ENCODE data around the gene FSTL4.

The FSTL4 gene

GRCh38 chr5:133643365-133643764 is 31.0 kb upstream of the FSTL4 start:
- Histone ChIP-seq H2AFZ (ENCODE audit: low read depth) (no peak overlapping the region), H4K20me1 (ENCODE audit: insufficient read depth) (no peaks in the 10 kb centered on the region), H3K79me2 (ENCODE audit: insufficient read depth, low read depth) (no peaks in the 10 kb centered on the region), H3K4me2 (no peak overlapping the region), H3K27me3 (ENCODE audit: insufficient read depth, low read depth) (no peaks in the 10 kb centered on the region), H3K27ac (no peak overlapping the region), H3K4me3 (IDR thresholded peaks at IDR 0.05; ENCODE audit: insufficient read depth, low read depth, low read length) (no peak overlapping the region), H3K4me1 (ENCODE audit: low read depth, poor library complexity, severe bottlenecking) (no peaks in the 10 kb centered on the region), H3K36me3 (ENCODE audit: insufficient read depth) (no peaks in the 10 kb centered on the region), H3K9ac (no peak overlapping the region)
- TF ChIP-seq CTCF (conservative IDR thresholded peaks at IDR 0.05; ENCODE audit: low read depth, low read length), result no peak

- H3K79me2 ChIP-seq (ENCODE audit: insufficient read depth, low read depth), result no peaks in the 10 kb centered on the region
- no peak overlapping the region for H3K4me2 ChIP-seq
- no peak overlapping the region for H2AFZ ChIP-seq (ENCODE audit: low read depth)
- no peaks in the 10 kb centered on the region for H4K20me1 ChIP-seq (ENCODE audit: insufficient read depth)
- no peak overlapping the region for H3K27ac ChIP-seq
- H3K4me3 ChIP-seq (IDR thresholded peaks at IDR 0.05; ENCODE audit: insufficient read depth, low read depth, low read length), result no peak overlapping the region
- H3K27me3 ChIP-seq (ENCODE audit: insufficient read depth, low read depth), result no peaks in the 10 kb centered on the region
- H3K9ac ChIP-seq, result no peak overlapping the region
- TF ChIP-seq CTCF (conservative IDR thresholded peaks at IDR 0.05; ENCODE audit: low read depth, low read length), result no peak
- H3K36me3 ChIP-seq (ENCODE audit: insufficient read depth), result no peaks in the 10 kb centered on the region
- H3K4me1 ChIP-seq (ENCODE audit: low read depth, poor library complexity, severe bottlenecking), result no peaks in the 10 kb centered on the region
Observed at GRCh38 chr5:133642153-133642722, 29.9 kb upstream of the FSTL4 start.

GRCh38 chr5:133641683-133642082 is 29.3 kb upstream of the FSTL4 start:
- no peak overlapping the region for H3K4me2 ChIP-seq
- H3K4me3 ChIP-seq (IDR thresholded peaks at IDR 0.05; ENCODE audit: insufficient read depth, low read depth, low read length), result no peak overlapping the region
- H2AFZ ChIP-seq (ENCODE audit: low read depth), result no peak overlapping the region
- no peaks in the 10 kb centered on the region for H3K4me1 ChIP-seq (ENCODE audit: low read depth, poor library complexity, severe bottlenecking)
- H3K27me3 ChIP-seq (ENCODE audit: insufficient read depth, low read depth), result no peaks in the 10 kb centered on the region
- H4K20me1 ChIP-seq (ENCODE audit: insufficient read depth), result no peaks in the 10 kb centered on the region
- H3K27ac ChIP-seq, result no peak overlapping the region
- H3K36me3 ChIP-seq (ENCODE audit: insufficient read depth), result no peaks in the 10 kb centered on the region
- no peak overlapping the region for H3K9ac ChIP-seq
- no peak for TF ChIP-seq CTCF (conservative IDR thresholded peaks at IDR 0.05; ENCODE audit: low read depth, low read length)
- H3K79me2 ChIP-seq (ENCODE audit: insufficient read depth, low read depth), result no peaks in the 10 kb centered on the region

GRCh38 chr5:133639850-133640528 is 27.6 kb upstream of the FSTL4 start:
- Histone ChIP-seq H3K9ac (no peak overlapping the region), H3K4me2 (no peak overlapping the region), H3K27ac (no peak overlapping the region), H3K4me1 (ENCODE audit: low read depth, poor library complexity, severe bottlenecking) (no peaks in the 10 kb centered on the region), H3K36me3 (ENCODE audit: insufficient read depth) (no peaks in the 10 kb centered on the region), H3K79me2 (ENCODE audit: insufficient read depth, low read depth) (no peaks in the 10 kb centered on the region), H3K4me3 (IDR thresholded peaks at IDR 0.05; ENCODE audit: insufficient read depth, low read depth, low read length) (no peak overlapping the region), H2AFZ (ENCODE audit: low read depth) (no peak overlapping the region), H4K20me1 (ENCODE audit: insufficient read depth) (no peaks in the 10 kb centered on the region), H3K27me3 (ENCODE audit: insufficient read depth, low read depth) (no peaks in the 10 kb centered on the region)
- no peak for TF ChIP-seq CTCF (conservative IDR thresholded peaks at IDR 0.05; ENCODE audit: low read depth, low read length)

Measured in KMS-11 (cell line).